OCI-LY1 (cell line): ENCODE results near the gene GPR65.

Source experiments
- H2AFZ ChIP-seq: fragments of 200-600 bp; sonication (generic), shearing (Covaris generic); 2 replicates; pipeline ENCODE4 v1.6.0; 2014; ENCODE audit warnings: antibody characterized with exemption, mild to moderate bottlenecking, low read length
- H3F3A ChIP-seq: fragments of 200-600 bp; sonication (generic), shearing (Covaris generic); 2 replicates; pipeline ENCODE4 v1.6.0; 2014; ENCODE audit warnings: mild to moderate bottlenecking, antibody characterized with exemption, low read length, moderate library complexity; ENCODE audit not compliant: insufficient read depth
- H3K27ac ChIP-seq: fragments of 200-600 bp; sonication (generic); 2 replicates; pipeline ENCODE4 v1.5.1; 2014; ENCODE audit warnings: low read length, mixed run types, mild to moderate bottlenecking, low read depth; ENCODE audit not compliant: poor library complexity, severe bottlenecking
- H3K27me3 ChIP-seq: fragments of 200-600 bp; sonication (generic); 2 replicates; pipeline ENCODE4 v1.6.0; 2014; ENCODE audit warnings: antibody characterized with exemption, mild to moderate bottlenecking, low read length, moderate library complexity; ENCODE audit not compliant: insufficient read depth
- H3K36me3 ChIP-seq: fragments of 200-600 bp; sonication (generic); 2 replicates; pipeline ENCODE4 v1.6.1; 2014; ENCODE audit warnings: mild to moderate bottlenecking, antibody characterized with exemption, low read length, moderate library complexity, mixed read lengths; ENCODE audit not compliant: insufficient read depth
- H3K4me1 ChIP-seq: fragments of 200-600 bp; sonication (generic); 2 replicates; pipeline ENCODE4 v1.5.1; 2014; ENCODE audit warnings: mild to moderate bottlenecking, low read length, moderate library complexity; ENCODE audit not compliant: insufficient read depth, severe bottlenecking
- H3K4me2 ChIP-seq: fragments of 200-600 bp; sonication (generic), shearing (Covaris generic); 2 replicates; pipeline ENCODE4 v1.6.1; 2014; ENCODE audit warnings: low read length
- H3K4me3 ChIP-seq: fragments of 200-600 bp; sonication (generic); 2 replicates; pipeline ENCODE4 v1.5.1; 2014; ENCODE audit warnings: low read length, low read depth, mild to moderate bottlenecking, mixed read lengths; ENCODE audit not compliant: poor library complexity, severe bottlenecking
- H3K79me2 ChIP-seq: fragments of 200-600 bp; shearing (Covaris generic); 2 replicates; pipeline ENCODE4 v1.6.1; 2016; ENCODE audit warnings: mixed run types, low read length, mixed read lengths; ENCODE audit not compliant: insufficient read depth
- H3K9ac ChIP-seq: fragments of 200-600 bp; sonication (generic), shearing (Covaris generic); 2 replicates; pipeline ENCODE4 v1.6.1; 2014; ENCODE audit warnings: mild to moderate bottlenecking, low read length, mixed read lengths
- H3K9me2 ChIP-seq: fragments of 200-600 bp; sonication (generic), shearing (Covaris generic); 2 replicates; pipeline ENCODE4 v1.6.1; 2014; ENCODE audit warnings: low read depth, mild to moderate bottlenecking, low read length, mixed read lengths
- H3K9me3 ChIP-seq: fragments of 200-600 bp; shearing (Covaris generic); 2 replicates; pipeline ENCODE4 v1.6.1; 2014; ENCODE audit warnings: low read length, mixed read lengths
- H4K20me1 ChIP-seq: fragments of 200-600 bp; sonication (generic), shearing (Covaris generic); 2 replicates; pipeline ENCODE4 v1.6.0; 2016; ENCODE audit warnings: mild to moderate bottlenecking, low read length; ENCODE audit not compliant: insufficient read depth
- CTCF ChIP-seq: fragments of 200-600 bp; sonication (generic), shearing (Covaris generic); IDR thresholded peaks from 2 replicates; pipeline ENCODE4 v1.5.1; 2017; ENCODE audit warnings: mild to moderate bottlenecking, antibody characterized with exemption, low read length, moderate library complexity, mixed read lengths
- EZH2 ChIP-seq: fragments of 200-600 bp; sonication (generic), shearing (Covaris generic); IDR thresholded peaks from 2 replicates; pipeline ENCODE4 v1.8.0; 2017; ENCODE audit warnings: borderline replicate concordance, mixed run types, mild to moderate bottlenecking, antibody characterized with exemption, low read length, moderate library complexity, mixed read lengths

Gene GPR65

GRCh38 chr14:88004506-88005036 is 364 bp upstream of the GPR65 start:
- Histone ChIP-seq H3K4me1 (peaks cover 42% of the 10 kb centered on the region), H3K9me2 (no peaks in the 10 kb centered on the region), H3K79me2 (peaks cover 6% of the 10 kb centered on the region; the same call in 1 of the 2 replicates), H3K27me3 (no peaks in the 10 kb centered on the region), H3K36me3 (no peaks in the 10 kb centered on the region), H3K9me3 (no peaks in the 10 kb centered on the region), H3K9ac (no peak overlapping the region), H3K27ac (no peak overlapping the region), H4K20me1 (no peaks in the 10 kb centered on the region), H3K4me2 (peak overlapping the region; percentile 72; the same call in 1 of the 2 replicates), H3F3A (no peaks in the 10 kb centered on the region), H3K4me3 (peak overlapping the region; percentile 55), H2AFZ (peak overlapping the region; percentile 77)
- TF ChIP-seq CTCF (no peak), EZH2 (no peak)

GRCh38 chr14:88005978-88006851 is 1.3 kb downstream of the GPR65 start:
- Histone ChIP-seq H3K36me3 (no peaks in the 10 kb centered on the region), H4K20me1 (no peaks in the 10 kb centered on the region), H3F3A (no peaks in the 10 kb centered on the region), H2AFZ (no peak overlapping the region), H3K9ac (peak overlapping the region; percentile 50), H3K9me3 (no peaks in the 10 kb centered on the region), H3K27me3 (no peaks in the 10 kb centered on the region), H3K4me3 (peak overlapping the region; percentile 55), H3K9me2 (no peaks in the 10 kb centered on the region), H3K79me2 (peaks cover 6% of the 10 kb centered on the region; the same call in 1 of the 2 replicates), H3K4me2 (peak overlapping the region; percentile 72), H3K27ac (peak overlapping the region; percentile 84), H3K4me1 (peaks cover 42% of the 10 kb centered on the region)
- TF ChIP-seq CTCF (no peak), EZH2 (no peak)

- no peak overlapping the region for H3K9ac ChIP-seq
- H3K9me2 ChIP-seq = no peaks in the 10 kb centered on the region
- H4K20me1 ChIP-seq = no peaks in the 10 kb centered on the region
- TF ChIP-seq EZH2 (no peak), CTCF (no peak)
- no peak overlapping the region for H3K4me3 ChIP-seq
- H3K4me1 ChIP-seq = peaks cover 37% of the 10 kb centered on the region
- no peaks in the 10 kb centered on the region for H3K27me3 ChIP-seq
- H3K27ac ChIP-seq = no peak overlapping the region
- H3K9me3 ChIP-seq = no peaks in the 10 kb centered on the region
- no peak overlapping the region for H3K4me2 ChIP-seq
- H2AFZ ChIP-seq = no peak overlapping the region
- no peaks in the 10 kb centered on the region for H3K36me3 ChIP-seq
- peaks cover 6% of the 10 kb centered on the region; the same call in 1 of the 2 replicates for H3K79me2 ChIP-seq
- H3F3A ChIP-seq = no peaks in the 10 kb centered on the region
These were observed 2.7 kb downstream of the GPR65 start for GRCh38 chr14:88007608-88008007.
